C4-2B (cell line): ENCODE data around the gene PBX1.

Experiments used
- ZFX ChIP-seq: fragments of 450-650 bp; IDR thresholded peaks from 2 replicates; pipeline ENCODE4 v1.6.1; 2017
- TF ChIP-seq, protein P1 (sequence below): fragments of 450-650 bp; conservative IDR thresholded peaks from 2 replicates; pipeline ENCODE4 v1.5.1; 2017; ENCODE audit warnings: mild to moderate bottlenecking

DNA sequence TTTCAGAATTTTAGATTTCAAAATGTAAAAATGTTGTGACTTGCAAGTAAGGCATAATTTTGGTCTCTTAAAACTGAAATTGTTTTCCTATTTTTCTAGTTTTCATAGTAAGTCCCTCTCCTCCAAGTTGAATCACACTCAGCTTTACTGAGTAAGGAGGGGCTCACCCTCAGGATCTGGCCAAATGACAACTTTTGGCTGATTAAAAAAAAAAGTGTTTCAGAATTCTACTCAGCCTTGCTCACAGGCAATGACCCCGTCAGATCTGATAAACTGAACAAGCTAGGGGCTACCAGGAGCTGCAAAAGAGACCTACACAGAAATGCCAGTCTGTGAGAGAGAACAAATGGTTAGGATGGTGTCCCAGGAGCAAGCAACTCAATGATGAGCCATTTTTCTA is 159.8 kb downstream of the PBX1 start:
- TF ChIP-seq, protein P1, sequence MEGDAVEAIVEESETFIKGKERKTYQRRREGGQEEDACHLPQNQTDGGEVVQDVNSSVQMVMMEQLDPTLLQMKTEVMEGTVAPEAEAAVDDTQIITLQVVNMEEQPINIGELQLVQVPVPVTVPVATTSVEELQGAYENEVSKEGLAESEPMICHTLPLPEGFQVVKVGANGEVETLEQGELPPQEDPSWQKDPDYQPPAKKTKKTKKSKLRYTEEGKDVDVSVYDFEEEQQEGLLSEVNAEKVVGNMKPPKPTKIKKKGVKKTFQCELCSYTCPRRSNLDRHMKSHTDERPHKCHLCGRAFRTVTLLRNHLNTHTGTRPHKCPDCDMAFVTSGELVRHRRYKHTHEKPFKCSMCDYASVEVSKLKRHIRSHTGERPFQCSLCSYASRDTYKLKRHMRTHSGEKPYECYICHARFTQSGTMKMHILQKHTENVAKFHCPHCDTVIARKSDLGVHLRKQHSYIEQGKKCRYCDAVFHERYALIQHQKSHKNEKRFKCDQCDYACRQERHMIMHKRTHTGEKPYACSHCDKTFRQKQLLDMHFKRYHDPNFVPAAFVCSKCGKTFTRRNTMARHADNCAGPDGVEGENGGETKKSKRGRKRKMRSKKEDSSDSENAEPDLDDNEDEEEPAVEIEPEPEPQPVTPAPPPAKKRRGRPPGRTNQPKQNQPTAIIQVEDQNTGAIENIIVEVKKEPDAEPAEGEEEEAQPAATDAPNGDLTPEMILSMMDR, result no peak
- TF ChIP-seq ZFX, result no peak
